Panc1 (cell line): ENCODE data around the gene SRSF2. TPM values are rescaled to one million over a fixed set of nuclear protein-coding genes. Genes with fewer than 3 reads are reported as not detected.

Experiments used
- ATAC-seq: fragments of 200-7000 bp; cut with Tn5 transposase; 2 replicates; pipeline ENCODE4 v1.9.1; 2020; ENCODE audit warnings: mild to moderate bottlenecking, moderate library complexity
- BruUV-seq: library from RNA; stranded (reverse); fragments of 400-500 nt; replicated peaks from 2 replicates; lab custom pipeline; 2021; lab: Mats Ljungman, UMichigan
- CTCF ChIA-PET: fragments of 300-600 bp; sonication (Branson Sonifier 250); formaldehyde crosslinking; loops from one replicate; lab custom pipeline; 2022; ENCODE audit warnings: antibody characterized with exemption; lab: Charles Lee
- POLR2A ChIA-PET: fragments of 300-600 bp; sonication (Branson Sonifier 250); formaldehyde crosslinking; loops from one replicate; lab custom pipeline; 2022; ENCODE audit warnings: antibody characterized with exemption; lab: Charles Lee
- DNase-seq: peaks from one replicate; pipeline ENCODE4 v3.0.0-alpha.2; 2010; ENCODE audit warnings: low read depth, low spot score
- H3K27ac ChIP-seq: 2 replicates; pipeline ENCODE4 v1.5.1; 2011; ENCODE audit warnings: mild to moderate bottlenecking, low read length, inconsistent platforms
- H3K27me3 ChIP-seq: fragments of 200-500 bp; sonication (Bioruptor generic); 2 replicates; pipeline ENCODE4 v1.6.0; 2014; ENCODE audit warnings: low read length, inconsistent platforms; ENCODE audit not compliant: control insufficient read depth, insufficient read depth
- H3K36me3 ChIP-seq: fragments of 200-500 bp; sonication (Bioruptor generic); 2 replicates; pipeline ENCODE4 v1.5.1; 2014; ENCODE audit warnings: inconsistent platforms, mild to moderate bottlenecking, low read length, moderate library complexity; ENCODE audit not compliant: control insufficient read depth, insufficient read depth
- H3K4me1 ChIP-seq: 2 replicates; pipeline ENCODE4 v1.5.1; 2011; ENCODE audit warnings: inconsistent platforms, mild to moderate bottlenecking, low read length, moderate library complexity; ENCODE audit not compliant: control insufficient read depth, insufficient read depth
- H3K4me3 ChIP-seq, 2 experiments: 2 replicates each; pipeline ENCODE4 v1.5.1; 2011 to 2012; ENCODE audit warnings: low read depth in 2 of 2, low read length in 2 of 2, mild to moderate bottlenecking in 2 of 2, inconsistent platforms in 1 of 2, moderate library complexity in 1 of 2
- H3K9me3 ChIP-seq: fragments of 200-500 bp; sonication (Bioruptor generic); 2 replicates; pipeline ENCODE4 v1.5.1; 2014; ENCODE audit warnings: low read depth, mild to moderate bottlenecking, inconsistent platforms, low read length, moderate library complexity; ENCODE audit not compliant: control insufficient read depth, insufficient read depth
- CTCF ChIP-seq: fragments of 450-650 bp; IDR thresholded peaks from 2 replicates; pipeline ENCODE4 v1.5.1; 2017; ENCODE audit warnings: mild to moderate bottlenecking
- POLR2AphosphoS5 ChIP-seq: IDR thresholded peaks from 2 replicates; pipeline ENCODE4 v1.6.1; 2012; ENCODE audit warnings: mild to moderate bottlenecking, low read depth, low read length, moderate library complexity
- SIN3A ChIP-seq: IDR thresholded peaks from 2 replicates; pipeline ENCODE4 v1.6.1; 2012; ENCODE audit warnings: low read depth, mild to moderate bottlenecking, low read length, moderate library complexity, borderline replicate concordance; ENCODE audit not compliant: insufficient read depth
- TCF7L2 ChIP-seq: IDR thresholded peaks from 2 replicates; pipeline ENCODE4 v1.6.1; 2011; ENCODE audit warnings: mild to moderate bottlenecking, low read depth, low read length, inconsistent platforms
- in situ Hi-C: cut with HindIII; loops from 2 replicates; pipeline ENCODE4 v1.10.0; 2016; ENCODE audit warnings: low sequenced_read_pairs, low pct_unique_long_range_greater_than_20kb
- intact Hi-C: fragments of 100-400 bp; cut with micrococcal nuclease; formaldehyde crosslinking; loops from one replicate; pipeline ENCODE4 v1.10.0; 2022; ENCODE audit not compliant: unreplicated experiment
- total RNA-seq: library from RNA; stranded (reverse); gene quantifications from one replicate; pipeline ENCODE4 v1.2.1, GENCODE V29; 2021; ENCODE audit not compliant: unreplicated experiment
- TF ChIP-seq, protein P1 (sequence below), 2 experiments: IDR thresholded peaks; 2 replicates each; pipeline ENCODE4 v1.6.1; 2011 to 2012; ENCODE audit warnings: low read depth in 2 of 2, control low read depth in 1 of 2, low read length in 1 of 2, mild to moderate bottlenecking in 1 of 2, moderate library complexity in 1 of 2; ENCODE audit not compliant: insufficient read depth in 1 of 2

The SRSF2 gene
- total RNA-seq, 1 experiment from 2014 or later, result 436 TPM

- CTCF ChIA-PET, result no interaction called here
- POLR2A ChIA-PET, result interaction anchor here (0.6 to 0.7 kb wide), 2 partner anchors 22 to 370 kb away, joined by 4 read pairs; no protein-coding TSS in a partner anchor
- peak overlapping the region; percentile 98 for H3K27ac ChIP-seq
- H3K36me3 ChIP-seq, result peaks cover 42% of the 10 kb centered on the region
- BruUV-seq, result no TSS peak
- in situ Hi-C loops (no loop called here), intact Hi-C loops (no loop called here)
- TF ChIP-seq, protein P1, sequence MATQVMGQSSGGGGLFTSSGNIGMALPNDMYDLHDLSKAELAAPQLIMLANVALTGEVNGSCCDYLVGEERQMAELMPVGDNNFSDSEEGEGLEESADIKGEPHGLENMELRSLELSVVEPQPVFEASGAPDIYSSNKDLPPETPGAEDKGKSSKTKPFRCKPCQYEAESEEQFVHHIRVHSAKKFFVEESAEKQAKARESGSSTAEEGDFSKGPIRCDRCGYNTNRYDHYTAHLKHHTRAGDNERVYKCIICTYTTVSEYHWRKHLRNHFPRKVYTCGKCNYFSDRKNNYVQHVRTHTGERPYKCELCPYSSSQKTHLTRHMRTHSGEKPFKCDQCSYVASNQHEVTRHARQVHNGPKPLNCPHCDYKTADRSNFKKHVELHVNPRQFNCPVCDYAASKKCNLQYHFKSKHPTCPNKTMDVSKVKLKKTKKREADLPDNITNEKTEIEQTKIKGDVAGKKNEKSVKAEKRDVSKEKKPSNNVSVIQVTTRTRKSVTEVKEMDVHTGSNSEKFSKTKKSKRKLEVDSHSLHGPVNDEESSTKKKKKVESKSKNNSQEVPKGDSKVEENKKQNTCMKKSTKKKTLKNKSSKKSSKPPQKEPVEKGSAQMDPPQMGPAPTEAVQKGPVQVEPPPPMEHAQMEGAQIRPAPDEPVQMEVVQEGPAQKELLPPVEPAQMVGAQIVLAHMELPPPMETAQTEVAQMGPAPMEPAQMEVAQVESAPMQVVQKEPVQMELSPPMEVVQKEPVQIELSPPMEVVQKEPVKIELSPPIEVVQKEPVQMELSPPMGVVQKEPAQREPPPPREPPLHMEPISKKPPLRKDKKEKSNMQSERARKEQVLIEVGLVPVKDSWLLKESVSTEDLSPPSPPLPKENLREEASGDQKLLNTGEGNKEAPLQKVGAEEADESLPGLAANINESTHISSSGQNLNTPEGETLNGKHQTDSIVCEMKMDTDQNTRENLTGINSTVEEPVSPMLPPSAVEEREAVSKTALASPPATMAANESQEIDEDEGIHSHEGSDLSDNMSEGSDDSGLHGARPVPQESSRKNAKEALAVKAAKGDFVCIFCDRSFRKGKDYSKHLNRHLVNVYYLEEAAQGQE (IDR thresholded peaks at IDR 0.05; ENCODE audit: insufficient read depth in 1 of 2, low read depth in 2 of 2, low read length in 1 of 2), result no peak
- TF ChIP-seq POLR2AphosphoS5, result no peak; the same call in 1 of the 2 replicates
- no peak for TF ChIP-seq SIN3A
- no peak for TF ChIP-seq CTCF
- no peak for TF ChIP-seq TCF7L2
- H3K4me3 ChIP-seq, result peak overlapping the region; percentile 7 to 96
- no peaks in the 10 kb centered on the region for H3K27me3 ChIP-seq
- DNase-seq (no peak), ATAC-seq (no peak)
- H3K4me1 ChIP-seq, result peaks cover 25% of the 10 kb centered on the region
- H3K9me3 ChIP-seq, result no peaks in the 10 kb centered on the region
These were observed 3.5 kb downstream of the SRSF2 start for GRCh38 chr17:76733618-76733957.

DNA sequence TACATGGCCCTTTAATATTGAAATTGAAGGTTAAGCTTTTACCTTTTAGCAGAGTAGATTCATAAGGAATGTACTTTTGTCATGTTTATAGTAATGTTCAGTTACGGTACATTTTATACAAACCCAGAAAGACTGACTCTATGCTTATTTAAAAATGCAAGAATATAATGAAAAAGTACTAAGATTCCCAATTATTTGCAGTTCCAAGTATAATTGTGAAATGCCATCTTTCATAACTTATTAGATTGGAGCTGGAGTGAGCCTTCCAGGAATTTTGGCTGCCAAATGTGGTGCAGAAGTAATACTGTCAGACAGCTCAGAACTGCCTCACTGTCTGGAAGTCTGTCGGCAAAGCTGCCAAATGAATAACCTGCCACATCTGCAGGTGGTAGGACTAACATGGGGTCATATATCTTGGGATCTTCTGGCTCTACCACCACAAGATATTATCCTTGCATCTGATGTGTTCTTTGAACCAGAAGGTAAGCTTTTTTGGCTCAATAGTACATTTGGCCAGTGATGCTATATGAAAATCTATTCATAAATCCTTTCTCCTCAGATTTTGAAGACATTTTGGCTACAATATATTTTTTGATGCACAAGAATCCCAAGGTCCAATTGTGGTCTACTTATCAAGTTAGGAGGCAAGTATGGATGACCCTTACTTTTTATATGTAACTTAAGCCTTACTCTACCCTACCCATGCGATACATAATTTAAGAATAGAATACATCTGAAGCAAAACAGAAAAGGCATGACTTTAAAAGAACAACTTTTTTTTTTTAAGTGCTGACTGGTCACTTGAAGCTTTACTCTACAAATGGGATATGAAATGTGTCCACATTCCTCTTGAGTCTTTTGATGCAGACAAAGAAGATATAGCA is 4.2 kb downstream of the SRSF2 start:
- TF ChIP-seq, protein P1 (IDR thresholded peaks at IDR 0.05; ENCODE audit: insufficient read depth in 1 of 2, low read depth in 2 of 2, low read length in 1 of 2), result no peak
- TF ChIP-seq TCF7L2 (no peak), POLR2AphosphoS5 (peak; percentile 94)
- DNase-seq (no peak), ATAC-seq (no peak)
- ChIA-PET POLR2A (interaction anchor here (0.6 to 0.7 kb wide), 4 partner anchors 21 to 370 kb away, joined by 4 to 6 read pairs (median 4); no protein-coding TSS in a partner anchor), CTCF (no interaction called here)
- in situ Hi-C loops, result no loop called here
- no TSS peak for BruUV-seq
- peaks cover 40% of the 10 kb centered on the region for H3K36me3 ChIP-seq
- H3K4me1 ChIP-seq, result peaks cover 24% of the 10 kb centered on the region
- no peaks in the 10 kb centered on the region for H3K27me3 ChIP-seq
- peak overlapping the region in 1 of 2 experiments; percentile 96; a peak in 3 of 4 replicates for H3K4me3 ChIP-seq
- H3K27ac ChIP-seq, result peak overlapping the region; percentile 98
- intact Hi-C loops, result no loop called here
- no peaks in the 10 kb centered on the region for H3K9me3 ChIP-seq
